Kidney epithelial cell (primary cell): ENCODE results near the gene IQCH. TPM values are rescaled to one million over a fixed set of nuclear protein-coding genes. Genes with fewer than 3 reads are reported as not detected.

Experiments used
- DNase-seq: peaks from one replicate; pipeline ENCODE4 v3.0.0-alpha.2; 2010; ENCODE audit warnings: low read depth
- H3K27me3 ChIP-seq: 2 replicates; pipeline ENCODE4 v1.6.0; 2011; ENCODE audit warnings: low read length; ENCODE audit not compliant: control insufficient read depth, insufficient read depth
- H3K36me3 ChIP-seq: 2 replicates; pipeline ENCODE4 v1.5.1; 2011; ENCODE audit warnings: low read length; ENCODE audit not compliant: control insufficient read depth, insufficient read depth
- H3K4me3 ChIP-seq: 2 replicates; pipeline ENCODE4 v1.5.1; 2011; ENCODE audit warnings: low read depth, mild to moderate bottlenecking, control low read depth, low read length
- CTCF ChIP-seq: IDR thresholded peaks from 2 replicates; pipeline ENCODE4 v1.5.1; 2011; ENCODE audit warnings: mild to moderate bottlenecking, moderate library complexity, low read length, control low read depth, inconsistent platforms; ENCODE audit not compliant: insufficient read depth, poor library complexity, severe bottlenecking
- total RNA-seq: library from RNA; depleted of rRNA; stranded (reverse); fragments of >200 nt; gene quantifications from 2 replicates; pipeline ENCODE4 v1.2.3, GENCODE V29; 2015

IQCH gene
- total RNA-seq, 1 donor from 2014 or later, result 6.3 TPM

- Histone ChIP-seq H3K27me3 (no peaks in the 10 kb centered on the region), H3K36me3 (no peaks in the 10 kb centered on the region), H3K4me3 (no peak overlapping the region)
- no peak for TF ChIP-seq CTCF
- no peak for DNase-seq
Observed at GRCh38 chr15:67509918-67510317, 255.3 kb downstream of the IQCH start.

GRCh38 chr15:67510597-67511190 is 256.1 kb downstream of the IQCH start:
- no peak for TF ChIP-seq CTCF
- no peak for DNase-seq
- Histone ChIP-seq H3K36me3 (no peaks in the 10 kb centered on the region), H3K4me3 (no peak overlapping the region), H3K27me3 (no peaks in the 10 kb centered on the region)

- TF ChIP-seq CTCF, result no peak
Observed at GRCh38 chr15:67511606-67512005, 257.0 kb downstream of the IQCH start.

GRCh38 chr15:67512140-67512539 is 257.6 kb downstream of the IQCH start:
- H3K27me3 ChIP-seq, result no peaks in the 10 kb centered on the region
- no peaks in the 10 kb centered on the region for H3K36me3 ChIP-seq
- no peak for DNase-seq
- H3K4me3 ChIP-seq, result no peak overlapping the region
- TF ChIP-seq CTCF, result no peak

More at GRCh38 chr15:67511606-67512005, 257.0 kb downstream of the IQCH start:
- H3K4me3 ChIP-seq, result no peak overlapping the region
- no peaks in the 10 kb centered on the region for H3K36me3 ChIP-seq
- H3K27me3 ChIP-seq, result no peaks in the 10 kb centered on the region
- DNase-seq, result no peak

- no peaks in the 10 kb centered on the region for H3K27me3 ChIP-seq
- no peak for TF ChIP-seq CTCF
- H3K4me3 ChIP-seq, result no peak overlapping the region
- H3K36me3 ChIP-seq, result no peaks in the 10 kb centered on the region
- DNase-seq, result no peak
Observed at GRCh38 chr15:67512933-67513714, 258.5 kb downstream of the IQCH start.
